Jurkat, Clone E6-1 (cell line): ENCODE measurements around the gene KCNJ8.

Experiments used
- DNase-seq: peaks from one replicate; pipeline ENCODE4 v3.0.0-alpha.2; 2011; ENCODE audit warnings: low read depth, low spot score
- H3K4me3 ChIP-seq: 2 replicates; pipeline ENCODE4 v1.5.1; 2011; ENCODE audit warnings: mild to moderate bottlenecking, low read length, control low read depth, moderate library complexity

Gene KCNJ8

GRCh38 chr12:21731144-21731543 is 43.4 kb downstream of the KCNJ8 start:
- H3K4me3 ChIP-seq: no peak overlapping the region
- DNase-seq: no peak

- H3K4me3 ChIP-seq: no peak overlapping the region
- DNase-seq: no peak
Observed at GRCh38 chr12:21725731-21726130, 48.8 kb downstream of the KCNJ8 start.

DNA sequence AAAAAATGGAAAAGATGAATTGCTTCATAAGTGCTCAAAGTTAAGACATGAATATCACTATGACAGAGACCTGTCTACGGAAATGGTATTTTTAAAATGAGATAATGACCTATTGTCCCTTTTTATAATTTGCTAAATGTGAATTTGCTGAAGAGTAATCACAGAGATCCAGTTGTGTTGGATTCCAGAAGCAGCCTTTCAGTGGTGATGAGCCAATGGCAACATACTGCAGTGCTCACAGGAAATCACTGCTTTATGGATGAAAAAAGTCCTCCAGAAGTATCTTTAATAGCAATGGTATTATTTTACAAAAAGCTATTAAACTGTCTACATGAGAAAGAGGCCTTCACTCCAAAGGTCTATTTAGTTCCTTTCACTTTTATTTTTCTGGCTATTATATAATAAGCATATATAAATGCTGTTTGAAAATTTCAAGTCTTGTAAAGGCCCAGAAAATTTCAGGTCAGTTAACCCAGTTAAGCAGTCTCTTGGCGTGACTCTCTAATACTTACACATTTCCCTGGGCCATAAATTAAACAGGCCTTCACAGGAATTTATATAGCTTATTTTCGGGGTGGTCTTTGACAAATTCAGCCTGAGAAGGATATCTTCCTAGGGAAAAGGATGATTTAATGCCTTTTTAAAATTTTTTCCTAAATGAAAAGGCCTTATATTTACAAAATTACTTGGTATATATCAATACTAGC is 55.4 kb downstream of the KCNJ8 start:
- no peak overlapping the region for H3K4me3 ChIP-seq
- DNase-seq: no peak

DNA sequence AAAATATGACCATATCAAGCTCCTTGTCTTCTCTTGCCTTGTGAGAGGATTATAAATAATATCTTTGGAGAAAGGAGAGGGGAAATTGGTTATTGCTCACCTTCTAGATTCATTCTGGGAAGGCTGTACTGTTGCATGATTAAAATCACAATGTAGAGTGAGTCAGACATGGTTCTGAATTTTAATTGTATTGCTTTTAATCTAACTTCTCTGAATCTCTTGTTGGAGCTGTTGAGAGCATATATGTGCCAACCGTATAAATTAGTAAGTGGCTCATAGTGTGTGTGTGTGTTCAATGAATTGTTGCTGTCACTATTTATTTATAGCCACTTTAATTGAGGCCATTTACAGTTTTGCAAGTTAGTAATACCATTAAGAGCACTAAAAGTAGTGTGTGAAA is 56.1 kb downstream of the KCNJ8 start:
- DNase-seq: no peak
- H3K4me3 ChIP-seq: no peak overlapping the region

DNA sequence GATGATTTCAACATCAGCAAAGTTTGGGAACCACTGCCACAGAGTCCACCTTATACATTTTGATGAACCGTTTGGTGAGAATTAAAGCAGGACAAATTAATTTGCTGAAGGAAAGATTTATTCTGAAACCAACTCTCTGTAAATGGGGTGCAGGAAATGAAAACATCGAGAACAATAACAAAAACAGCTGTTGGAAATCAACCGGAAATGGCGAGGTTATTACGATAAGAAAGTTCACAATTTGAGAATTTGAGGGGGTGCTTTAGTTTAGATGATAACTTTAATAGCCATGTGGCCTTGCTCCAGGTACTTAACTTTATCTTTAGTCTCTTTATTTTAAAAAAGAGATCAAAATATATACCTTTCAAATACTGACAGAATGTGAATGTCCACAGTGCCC is 56.7 kb downstream of the KCNJ8 start:
- H3K4me3 ChIP-seq: no peak overlapping the region

DNA sequence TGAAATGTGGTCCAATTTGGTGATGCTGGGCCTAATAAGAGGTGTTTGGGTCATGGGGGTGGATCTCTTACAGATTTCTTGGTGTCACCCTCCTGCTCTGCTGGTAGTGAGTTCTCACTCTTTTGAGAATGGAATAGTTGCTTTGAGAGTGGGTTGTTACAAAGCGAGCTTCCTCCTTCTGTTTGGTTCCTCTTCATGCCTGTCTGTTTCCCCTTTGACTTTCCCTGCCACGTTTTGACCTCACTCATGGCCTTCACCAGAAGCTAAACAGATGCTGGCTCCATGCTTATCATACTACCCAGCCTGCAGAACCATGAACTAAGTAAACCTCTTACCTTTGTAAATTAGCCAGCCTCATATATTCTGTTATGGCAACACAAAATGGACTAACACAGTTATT is 59.1 kb downstream of the KCNJ8 start:
- H3K4me3 ChIP-seq: no peak overlapping the region
- DNase-seq: no peak

More for the DNA sequence above, 56.7 kb downstream of the KCNJ8 start:
- no peak for DNase-seq
